ENCODE data around the gene ACTL7B. TPM values are rescaled to one million over a fixed set of nuclear protein-coding genes. Genes with fewer than 3 reads are reported as not detected.

The ACTL7B gene
- polyA plus RNA-seq, 3 donors: 0.05 TPM; not detected in 2

GRCh38 chr9:108904161-108904560 lies 48.4 kb upstream of the ACTL7B start:
- Mint-ChIP-seq H3K27ac (peak overlapping the region in 1 of 7 donors; percentile 36), H3K36me3 (peaks cover 84 to 85% of the 10 kb centered on the region in 2 donors), H3K9me3 (no peaks in the 10 kb centered on the region), H3K4me1 (peaks cover 11% of the 10 kb centered on the region), H3K4me3 (no peak overlapping the region), H3K27me3 (ENCODE audit: low read depth in 3 of 3) (no peaks in the 10 kb centered on the region)
- no peaks in the 10 kb centered on the region for H3K79me2 ChIP-seq (ENCODE audit: insufficient read depth, low read length)
- H3K36me3 ChIP-seq (replicated peaks in 1 of 2; ENCODE audit: control insufficient read depth in 1 of 2, insufficient read depth in 2 of 2, low read length in 2 of 2): peaks cover 75 to 98% of the 10 kb centered on the region in 2 donors
- no peaks in the 10 kb centered on the region for H3K4me1 ChIP-seq (ENCODE audit: control insufficient read depth in 1 of 2, insufficient read depth in 2 of 2, low read length in 2 of 2)
- H3K9me3 ChIP-seq (replicated peaks in 1 of 2; ENCODE audit: control insufficient read depth in 1 of 2, insufficient read depth in 1 of 2, low read length in 2 of 2): no peaks in the 10 kb centered on the region
- no peaks in the 10 kb centered on the region for H4K20me1 ChIP-seq (ENCODE audit: insufficient read depth, low read length)
- H3K27me3 ChIP-seq (ENCODE audit: control insufficient read depth in 2 of 2, insufficient read depth in 2 of 2, low read length in 2 of 2): no peaks in the 10 kb centered on the region
- WGBS (ENCODE audit: insufficient coverage): no CpG with 5 or more reads among the region's 3 CpGs
- H3K9ac ChIP-seq (ENCODE audit: insufficient read depth, low read length, poor library complexity, severe bottlenecking): no peak overlapping the region
- TF ChIP-seq CTCF (IDR thresholded peaks at IDR 0.05): no peak
- no peak overlapping the region for H2AFZ ChIP-seq (ENCODE audit: insufficient read depth, low read depth, low read length, poor library complexity, severe bottlenecking)
- peak overlapping the region in 1 of 2 donors; percentile 22 for H3K27ac ChIP-seq (ENCODE audit: low read depth in 1 of 2, low read length in 2 of 2)
- no peak overlapping the region for H3K4me3 ChIP-seq (replicated peaks in 1 of 3; ENCODE audit: low read depth in 2 of 3, low read length in 3 of 3)
- no peak overlapping the region for H3K4me2 ChIP-seq (replicated peaks; ENCODE audit: extremely low read depth, low read length, poor library complexity, severe bottlenecking)
- intact Hi-C loops (cut with micrococcal nuclease): no loop called here
- DNase-seq: no peak

- Mint-ChIP-seq H3K27ac (peak overlapping the region in 4 of 7 donors; percentile 1 to 73 (median 46)), H3K27me3 (ENCODE audit: low read depth in 3 of 3) (no peaks in the 10 kb centered on the region), H3K9me3 (no peaks in the 10 kb centered on the region), H3K4me3 (no peak overlapping the region), H3K4me1 (peaks cover 11% of the 10 kb centered on the region), H3K36me3 (peaks cover 84 to 85% of the 10 kb centered on the region in 2 donors)
- Histone ChIP-seq H3K36me3 (replicated peaks in 1 of 2; ENCODE audit: control insufficient read depth in 1 of 2, insufficient read depth in 2 of 2, low read length in 2 of 2) (peaks cover 76 to 98% of the 10 kb centered on the region in 2 donors), H3K9ac (ENCODE audit: insufficient read depth, low read length, poor library complexity, severe bottlenecking) (no peak overlapping the region), H2AFZ (ENCODE audit: insufficient read depth, low read depth, low read length, poor library complexity, severe bottlenecking) (no peak overlapping the region), H3K4me1 (ENCODE audit: control insufficient read depth in 1 of 2, insufficient read depth in 2 of 2, low read length in 2 of 2) (no peaks in the 10 kb centered on the region), H3K4me3 (replicated peaks in 1 of 3; ENCODE audit: low read depth in 2 of 3, low read length in 3 of 3) (no peak overlapping the region), H3K9me3 (replicated peaks in 1 of 2; ENCODE audit: control insufficient read depth in 1 of 2, insufficient read depth in 1 of 2, low read length in 2 of 2) (no peaks in the 10 kb centered on the region), H3K79me2 (ENCODE audit: insufficient read depth, low read length) (no peaks in the 10 kb centered on the region), H4K20me1 (ENCODE audit: insufficient read depth, low read length) (no peaks in the 10 kb centered on the region), H3K4me2 (replicated peaks; ENCODE audit: extremely low read depth, low read length, poor library complexity, severe bottlenecking) (no peak overlapping the region), H3K27ac (ENCODE audit: low read depth in 1 of 2, low read length in 2 of 2) (peak overlapping the region in 1 of 2 donors; percentile 22), H3K27me3 (ENCODE audit: control insufficient read depth in 2 of 2, insufficient read depth in 2 of 2, low read length in 2 of 2) (no peaks in the 10 kb centered on the region)
- TF ChIP-seq CTCF (IDR thresholded peaks at IDR 0.05): no peak
- WGBS (ENCODE audit: insufficient coverage): 0% methylated on average over 1 of the region's 2 CpGs
- no peak for DNase-seq
- intact Hi-C loops (cut with micrococcal nuclease): no loop called here
These were observed 47.8 kb upstream of the ACTL7B start for GRCh38 chr9:108903420-108904103.

Measured in CD14-positive monocyte (primary cell).